GM21526 (cell line): ENCODE measurements around the gene TYSND1.
A peak's percentile ranks its signal among the peaks of the same experiment; 100 is the strongest.
"Not testable (repeated sequence)": the region's sequence is repeated elsewhere in the genome, so short reads cannot be mapped to it uniquely, and the experiment has no call there.

Experiments used
- ATAC-seq: cut with Tn5 transposase; IDR thresholded peaks from one replicate; pipeline ENCODE4 v1.9.1; 2021; ENCODE audit warnings: moderate library complexity; ENCODE audit not compliant: unreplicated experiment, low FRiP score

Gene TYSND1

DNA sequence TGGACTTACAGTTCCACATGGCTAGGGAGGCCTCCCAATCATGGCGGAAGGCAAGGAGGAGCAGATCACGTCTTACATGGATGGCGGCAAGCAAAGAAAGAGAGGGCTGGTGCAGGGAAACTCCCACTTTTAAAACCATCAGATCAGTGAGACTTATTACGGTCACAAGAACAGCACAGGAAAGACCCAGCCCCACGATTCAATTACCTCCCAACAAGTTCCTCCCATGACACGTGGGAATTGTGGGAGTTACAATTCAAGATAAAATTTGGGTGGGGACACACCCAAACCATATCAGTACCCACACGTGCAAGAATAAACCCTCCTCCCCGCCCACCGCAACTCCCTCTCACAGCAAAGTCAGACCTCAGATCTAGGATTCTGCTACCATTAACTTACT lies 9.4 kb downstream of the TYSND1 start:
- no peak for ATAC-seq

DNA sequence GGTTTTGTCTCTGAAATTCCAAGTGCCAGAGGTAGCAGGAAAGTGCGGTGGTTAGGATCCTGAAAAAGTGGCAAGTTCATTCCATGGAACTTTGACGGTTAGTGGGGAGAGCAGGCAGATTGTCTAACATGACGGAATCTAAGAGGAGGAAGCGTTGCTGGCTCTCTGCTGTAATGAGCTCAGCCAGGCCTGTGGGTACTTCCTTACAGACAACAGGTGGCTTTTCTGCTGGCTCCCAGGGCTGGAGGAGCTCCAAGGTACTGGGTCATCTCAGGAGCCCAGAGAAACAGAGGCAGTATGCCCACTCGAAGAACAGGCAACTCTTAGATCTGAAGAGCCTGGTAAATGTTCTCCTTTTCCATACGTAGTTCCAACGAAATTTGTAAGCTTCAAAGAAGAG lies 10.8 kb downstream of the TYSND1 start:
- no peak for ATAC-seq

- ATAC-seq, result no peak
These were observed 11.5 kb downstream of the TYSND1 start for GRCh38 chr10:70135046-70135445.

DNA sequence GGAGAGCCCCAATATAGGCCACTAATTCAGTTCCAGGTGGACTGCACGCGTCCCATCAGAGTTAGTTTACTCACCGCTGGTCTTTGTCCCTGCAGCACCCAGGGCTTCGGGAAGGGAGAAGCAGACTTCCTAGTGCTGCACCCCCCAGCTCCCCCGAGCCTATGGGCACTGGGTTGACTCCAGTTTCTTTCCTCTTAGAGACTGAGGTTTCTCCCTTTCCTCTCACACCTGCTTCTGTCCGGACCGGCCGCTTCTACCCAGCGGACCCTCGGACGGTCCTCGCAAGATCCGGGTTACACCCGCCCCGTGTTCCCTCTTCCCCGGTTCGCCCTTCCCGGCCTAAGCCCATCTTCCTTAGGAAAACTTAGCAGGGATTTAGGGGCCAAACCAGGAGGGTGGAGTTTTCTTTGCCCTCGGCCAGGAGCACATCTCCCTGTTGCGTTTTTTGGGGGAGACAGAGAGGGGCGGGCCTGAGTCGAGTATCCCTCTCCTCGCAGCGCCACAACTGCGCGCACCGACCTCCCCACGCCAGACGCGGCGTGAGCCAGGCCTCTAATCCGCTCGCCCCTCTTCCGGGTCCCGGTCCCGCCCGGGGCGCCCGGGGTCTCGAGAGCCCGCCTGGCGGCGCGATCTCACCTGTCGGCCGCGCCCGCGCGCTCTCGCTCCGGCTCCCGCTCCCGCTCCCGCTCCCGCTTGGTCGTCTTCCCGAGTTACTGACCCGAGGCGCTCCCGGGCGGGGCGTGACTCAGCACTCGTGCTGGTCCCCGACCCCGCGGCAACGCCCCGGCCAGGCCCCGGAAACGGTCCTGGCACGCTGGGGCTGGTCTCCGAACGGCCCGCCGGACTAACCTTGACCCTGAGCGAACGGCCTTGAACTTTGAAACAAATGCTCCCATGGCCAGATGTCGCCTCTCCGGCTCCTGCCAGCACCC lies 14.1 kb downstream of the TYSND1 start, which contains the start of gene AIFM2:
Gene AIFM2, minus strand, starts transcription at position 728 of the 932 bp plus-strand sequence. CDS start 8,741 bp downstream, outside the sequence.
- ATAC-seq, result peak; percentile 60

- no peak for ATAC-seq
These were observed 15.0 kb downstream of the TYSND1 start for GRCh38 chr10:70131560-70131937.

GRCh38 chr10:70130878-70131559 lies 15.5 kb downstream of the TYSND1 start:
- no peak for ATAC-seq

DNA sequence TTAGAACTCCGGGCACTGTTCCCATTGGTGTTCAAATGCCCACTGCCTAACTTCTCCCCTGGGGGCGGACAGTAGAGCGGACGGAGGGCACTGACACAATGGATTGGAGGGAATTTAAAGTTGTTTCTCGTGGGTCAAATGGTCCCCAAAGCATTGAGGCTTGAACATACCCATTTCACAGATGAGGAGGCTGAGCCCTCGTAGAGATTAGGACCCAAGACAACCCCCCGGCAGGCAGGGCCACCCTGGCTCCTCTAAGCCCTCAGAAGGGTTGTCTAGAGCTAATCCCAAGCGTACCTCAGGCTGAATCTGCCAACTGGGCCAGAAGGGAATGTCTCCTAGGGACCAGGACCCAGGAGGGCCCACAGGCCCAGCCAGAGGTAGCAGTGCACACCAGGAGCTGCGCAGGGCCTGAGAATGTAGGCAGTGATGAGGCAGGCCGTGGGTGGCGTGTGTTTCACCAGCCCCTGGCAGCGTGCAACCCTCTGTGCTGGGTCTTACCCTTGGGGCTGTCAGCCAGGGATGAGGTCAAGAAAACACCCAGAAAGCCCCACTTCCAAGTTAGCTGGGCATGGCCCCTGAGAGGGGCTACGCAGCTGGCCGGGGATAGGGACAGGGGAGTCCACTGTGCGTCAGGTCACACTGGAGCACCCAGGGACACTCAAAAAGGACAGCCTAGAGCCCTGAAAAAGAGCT lies 19.7 kb downstream of the TYSND1 start:
- ATAC-seq, result no peak

GRCh38 chr10:70125918-70126552 lies 20.5 kb downstream of the TYSND1 start:
- no peak for ATAC-seq

DNA sequence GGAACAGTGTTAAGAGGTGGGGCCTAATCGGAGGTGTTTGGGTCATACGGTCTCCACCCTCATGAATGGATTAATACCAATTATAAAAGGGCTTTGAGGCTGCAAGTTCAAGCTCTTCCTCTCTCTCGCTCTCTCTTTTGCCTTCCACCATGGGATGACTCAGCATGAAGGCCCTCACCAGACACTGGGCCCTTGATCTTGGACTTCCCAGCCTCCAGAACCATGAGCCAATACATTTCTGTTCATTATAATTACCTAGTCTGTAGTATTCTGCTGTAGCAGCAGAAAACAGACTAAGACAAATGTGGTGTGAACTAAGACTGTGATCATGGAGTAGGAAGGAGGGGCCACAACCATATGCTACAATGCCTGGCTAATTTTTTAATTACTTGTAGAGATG lies 21.6 kb downstream of the TYSND1 start:
- ATAC-seq, result no peak

- ATAC-seq, result no peak
These were observed 22.1 kb downstream of the TYSND1 start for GRCh38 chr10:70124415-70124814.

DNA sequence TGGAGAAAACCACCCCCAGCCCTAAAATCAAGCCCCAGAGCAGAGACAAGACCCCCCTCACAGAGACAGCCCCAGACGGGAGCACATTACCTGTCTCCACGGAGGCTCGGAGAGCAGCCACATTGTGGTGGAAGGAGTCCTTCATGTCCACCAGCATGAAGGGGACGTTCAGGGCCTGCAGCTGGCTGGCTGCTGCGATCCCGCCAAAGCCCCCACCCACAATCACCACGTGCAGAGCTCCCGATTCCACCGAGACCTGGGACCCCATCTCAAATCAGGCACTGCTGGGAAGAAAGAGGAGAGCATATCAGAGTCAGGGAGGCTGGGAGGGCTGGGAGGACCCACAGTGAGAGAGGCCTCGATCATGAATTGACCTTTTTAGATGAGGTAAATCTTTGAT lies 22.7 kb downstream of the TYSND1 start:
- no peak for ATAC-seq

DNA sequence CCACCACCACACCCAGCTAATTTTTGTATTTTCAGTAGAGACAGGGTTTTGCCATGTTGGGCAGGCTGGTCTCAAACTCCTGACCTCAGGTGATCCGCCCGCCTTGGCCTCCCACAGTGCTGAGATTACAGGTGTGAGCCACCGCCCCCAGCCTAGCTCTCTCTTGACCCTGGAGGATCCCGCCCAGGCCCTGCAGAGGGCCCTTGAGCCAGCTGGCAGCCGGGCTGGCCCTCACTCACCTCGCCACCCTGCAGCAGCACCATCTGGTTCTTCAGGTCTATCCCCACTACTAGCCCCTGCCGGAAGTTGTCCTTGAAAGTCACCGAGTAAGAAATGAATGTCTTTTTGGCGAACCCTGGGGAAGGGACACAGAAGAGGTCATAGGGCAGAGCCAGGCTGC lies 23.3 kb downstream of the TYSND1 start:
- ATAC-seq, result not testable (repeated sequence)

DNA sequence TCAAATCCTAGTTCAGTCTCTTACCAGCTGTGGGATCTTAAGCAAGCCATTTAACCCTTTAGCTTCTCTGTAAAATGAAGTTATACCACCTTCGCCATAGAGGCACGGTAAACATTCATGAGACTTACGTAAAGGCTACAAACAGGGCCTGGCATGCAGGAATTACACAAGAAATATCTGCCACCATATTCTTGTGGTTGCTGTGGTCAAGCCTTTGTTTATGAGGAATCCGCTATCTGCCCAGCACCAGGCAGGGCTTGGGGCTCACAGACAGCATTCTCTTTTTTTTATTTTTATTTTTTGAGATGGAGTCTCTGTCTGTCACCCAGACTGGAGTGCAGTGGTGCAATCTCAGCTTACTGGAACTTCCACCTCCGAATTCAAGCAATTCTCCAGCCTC lies 23.8 kb downstream of the TYSND1 start:
- ATAC-seq, result no peak

DNA sequence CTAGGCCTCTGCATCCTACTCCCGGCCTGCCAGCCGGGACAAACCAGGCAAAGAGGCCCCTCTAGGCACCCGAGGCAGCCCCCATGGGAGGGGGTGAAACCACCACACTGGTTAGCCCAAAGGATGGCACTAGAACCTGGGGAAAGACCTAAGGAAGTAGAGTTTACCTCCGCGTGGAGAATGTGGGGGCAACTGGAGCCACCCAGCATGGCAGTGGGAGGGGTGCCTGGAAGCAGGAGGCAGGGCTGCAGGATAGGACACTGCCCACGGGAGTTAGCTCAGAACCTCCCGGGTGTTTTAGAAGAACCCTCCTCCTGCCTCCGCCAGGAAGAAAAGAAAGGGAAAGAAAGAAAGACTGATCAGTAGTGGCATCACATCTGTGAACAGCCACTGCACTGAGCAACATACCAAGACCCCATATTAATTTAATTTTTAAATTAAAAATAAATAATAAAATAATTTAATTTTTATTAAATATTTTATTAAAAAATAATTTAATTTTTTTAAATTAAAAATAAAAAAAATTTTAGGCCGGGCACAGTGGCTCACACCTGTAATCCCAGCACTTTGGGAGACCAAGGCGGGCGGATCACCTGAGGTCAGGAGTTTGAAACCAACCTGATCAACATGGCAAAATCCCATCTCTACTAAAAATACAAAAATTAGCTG lies 25.1 kb downstream of the TYSND1 start:
- ATAC-seq, result no peak

DNA sequence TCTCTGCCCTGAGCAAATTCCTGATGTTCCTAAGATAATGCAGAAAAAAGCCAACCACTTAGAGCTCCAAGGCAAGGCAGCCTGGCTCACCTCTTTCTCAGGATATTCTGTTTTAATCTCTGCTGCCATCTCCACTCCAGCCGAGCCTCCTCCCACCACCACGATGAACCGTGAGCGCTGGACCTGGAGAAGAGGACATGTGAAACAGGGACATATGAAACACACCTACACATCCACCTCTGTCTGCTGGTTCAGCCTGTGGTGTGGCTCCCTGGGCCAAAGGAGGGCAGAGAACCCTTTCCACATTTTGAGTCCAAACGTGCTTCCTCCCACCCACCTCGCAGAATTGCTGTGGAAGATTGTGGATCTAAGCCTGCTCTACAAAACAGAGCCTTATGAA lies 26.1 kb downstream of the TYSND1 start:
- no peak for ATAC-seq

- ATAC-seq, result no peak
These were observed 26.9 kb downstream of the TYSND1 start for GRCh38 chr10:70119623-70120022.

GRCh38 chr10:70119197-70119596 lies 27.3 kb downstream of the TYSND1 start:
- ATAC-seq, result no peak

- ATAC-seq, result no peak
These were observed 28.3 kb downstream of the TYSND1 start for GRCh38 chr10:70118196-70118595.

- ATAC-seq, result no peak
These were observed 28.9 kb downstream of the TYSND1 start for GRCh38 chr10:70117646-70118045.
